Measurements from ENCODE around the gene LRG1. TPM values are rescaled to one million over a fixed set of nuclear protein-coding genes. Genes with fewer than 3 reads are reported as not detected.

The LRG1 gene
- total and polyA plus RNA-seq, 9 of the 15 experiments (the other 6 are each of a cell fraction or from before 2014, with no cell fraction given): 1.5 to 11.9 (median 8.7) TPM

DNA sequence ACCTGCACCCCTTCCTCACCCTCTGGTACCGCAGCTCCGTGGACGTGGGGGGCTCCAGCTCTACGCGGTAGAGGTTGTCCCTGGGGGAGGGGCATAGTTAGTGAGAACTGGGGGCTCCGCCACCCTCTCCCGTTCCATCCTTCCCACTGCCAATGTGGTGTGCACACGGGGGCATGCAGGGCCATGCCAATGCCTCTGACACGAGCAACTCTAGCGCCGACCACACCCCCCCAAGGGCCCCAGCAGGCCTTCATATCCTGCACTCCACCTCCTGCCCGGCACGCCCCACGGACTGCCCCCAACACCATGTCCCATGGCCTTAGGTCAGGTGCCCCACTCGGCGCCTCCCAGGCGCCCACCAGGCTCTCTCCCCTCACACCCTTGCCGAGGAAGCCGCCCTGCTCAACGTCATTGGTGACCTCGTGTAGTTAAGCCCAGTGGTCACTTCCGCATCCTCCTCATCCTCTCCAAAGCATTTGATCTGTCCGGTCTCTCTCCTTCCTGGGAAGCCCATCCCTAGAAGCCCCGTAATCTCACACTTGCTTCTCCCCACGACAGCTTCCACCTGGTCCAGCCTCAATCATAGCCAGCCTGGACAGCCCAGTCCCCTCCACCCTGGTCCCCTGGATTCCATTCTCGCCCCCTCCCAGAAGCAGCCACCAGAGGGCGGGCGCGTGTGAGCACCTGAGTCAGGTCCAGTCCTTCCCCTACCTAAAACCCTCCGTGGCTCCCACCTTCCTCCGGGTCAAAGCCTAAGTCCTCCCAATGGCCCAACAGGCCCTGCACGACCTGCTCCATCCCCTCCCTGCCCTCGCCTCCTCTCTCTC lies 17.5 kb upstream of the LRG1 start (continued):
- TF ChIP-seq, protein P1, sequence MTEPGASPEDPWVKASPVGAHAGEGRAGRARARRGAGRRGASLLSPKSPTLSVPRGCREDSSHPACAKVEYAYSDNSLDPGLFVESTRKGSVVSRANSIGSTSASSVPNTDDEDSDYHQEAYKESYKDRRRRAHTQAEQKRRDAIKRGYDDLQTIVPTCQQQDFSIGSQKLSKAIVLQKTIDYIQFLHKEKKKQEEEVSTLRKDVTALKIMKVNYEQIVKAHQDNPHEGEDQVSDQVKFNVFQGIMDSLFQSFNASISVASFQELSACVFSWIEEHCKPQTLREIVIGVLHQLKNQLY (CRISPR knock-in tag; conservative IDR thresholded peaks at IDR 0.05): no peak
- TF ChIP-seq BCL6 (CRISPR knock-in tag; IDR thresholded peaks at IDR 0.05) (no peak), RUNX1 (IDR thresholded peaks at IDR 0.05; ENCODE audit: low read depth) (no peak), NR2C1 (IDR thresholded peaks at IDR 0.05) (no peak), NR2C1 (tag; IDR thresholded peaks at IDR 0.05) (no peak), TRIM24 (IDR thresholded peaks at IDR 0.05) (no peak), NR3C1 (CRISPR knock-in tag; IDR thresholded peaks at IDR 0.05) (no peak), E2F6 (IDR thresholded peaks at IDR 0.05; ENCODE audit: borderline replicate concordance in 1 of 2, extremely low read depth in 1 of 2, insufficient read depth in 1 of 2, insufficient read length in 1 of 2, low read depth in 1 of 2, low read length in 1 of 2, poor library complexity in 1 of 2, severe bottlenecking in 1 of 2) (peak in 1 of 2 experiments; percentile 40), BRD9 (IDR thresholded peaks at IDR 0.05; ENCODE audit: low read depth, partially characterized antibody) (no peak), MTA1 (IDR thresholded peaks at IDR 0.05; ENCODE audit: borderline replicate concordance) (no peak), SIN3A (IDR thresholded peaks at IDR 0.05; ENCODE audit: borderline replicate concordance in 2 of 2, control insufficient read depth in 1 of 2, low read depth in 2 of 2, low read length in 2 of 2) (0 out of 4 replicates have a peak, but pooled peaks of 1 of the 2 experiments have one; percentile 50), SFPQ (IDR thresholded peaks at IDR 0.05; ENCODE audit: low read depth, low read length) (no peak), MYBL2 (IDR thresholded peaks at IDR 0.05; ENCODE audit: low read depth) (no peak), MYBL2 (CRISPR knock-in tag; IDR thresholded peaks at IDR 0.05; ENCODE audit: borderline replicate concordance) (no peak), KDM4B (IDR thresholded peaks at IDR 0.05; ENCODE audit: borderline replicate concordance in 2 of 2, low read depth in 1 of 2) (no peak), MEIS2 (IDR thresholded peaks at IDR 0.05; ENCODE audit: partially characterized antibody) (no peak), ESRRB (CRISPR knock-in tag; IDR thresholded peaks at IDR 0.05; ENCODE audit: borderline replicate concordance) (no peak), ADNP (tag; IDR thresholded peaks at IDR 0.05) (peak; percentile 77), KLF10 (CRISPR knock-in tag; IDR thresholded peaks at IDR 0.05) (no peak)
- TF ChIP-seq, protein P2, sequence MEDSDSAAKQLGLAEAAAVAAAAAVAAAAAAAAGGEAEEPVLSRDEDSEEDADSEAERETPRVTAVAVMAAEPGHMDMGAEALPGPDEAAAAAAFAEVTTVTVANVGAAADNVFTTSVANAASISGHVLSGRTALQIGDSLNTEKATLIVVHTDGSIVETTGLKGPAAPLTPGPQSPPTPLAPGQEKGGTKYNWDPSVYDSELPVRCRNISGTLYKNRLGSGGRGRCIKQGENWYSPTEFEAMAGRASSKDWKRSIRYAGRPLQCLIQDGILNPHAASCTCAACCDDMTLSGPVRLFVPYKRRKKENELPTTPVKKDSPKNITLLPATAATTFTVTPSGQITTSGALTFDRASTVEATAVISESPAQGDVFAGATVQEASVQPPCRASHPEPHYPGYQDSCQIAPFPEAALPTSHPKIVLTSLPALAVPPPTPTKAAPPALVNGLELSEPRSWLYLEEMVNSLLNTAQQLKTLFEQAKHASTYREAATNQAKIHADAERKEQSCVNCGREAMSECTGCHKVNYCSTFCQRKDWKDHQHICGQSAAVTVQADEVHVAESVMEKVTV (CRISPR knock-in tag; IDR thresholded peaks at IDR 0.05): no peak
